Measurements from ENCODE around the gene B3GNT7.
A peak's percentile ranks its signal among the peaks of the same experiment; 100 is the strongest.

DNA sequence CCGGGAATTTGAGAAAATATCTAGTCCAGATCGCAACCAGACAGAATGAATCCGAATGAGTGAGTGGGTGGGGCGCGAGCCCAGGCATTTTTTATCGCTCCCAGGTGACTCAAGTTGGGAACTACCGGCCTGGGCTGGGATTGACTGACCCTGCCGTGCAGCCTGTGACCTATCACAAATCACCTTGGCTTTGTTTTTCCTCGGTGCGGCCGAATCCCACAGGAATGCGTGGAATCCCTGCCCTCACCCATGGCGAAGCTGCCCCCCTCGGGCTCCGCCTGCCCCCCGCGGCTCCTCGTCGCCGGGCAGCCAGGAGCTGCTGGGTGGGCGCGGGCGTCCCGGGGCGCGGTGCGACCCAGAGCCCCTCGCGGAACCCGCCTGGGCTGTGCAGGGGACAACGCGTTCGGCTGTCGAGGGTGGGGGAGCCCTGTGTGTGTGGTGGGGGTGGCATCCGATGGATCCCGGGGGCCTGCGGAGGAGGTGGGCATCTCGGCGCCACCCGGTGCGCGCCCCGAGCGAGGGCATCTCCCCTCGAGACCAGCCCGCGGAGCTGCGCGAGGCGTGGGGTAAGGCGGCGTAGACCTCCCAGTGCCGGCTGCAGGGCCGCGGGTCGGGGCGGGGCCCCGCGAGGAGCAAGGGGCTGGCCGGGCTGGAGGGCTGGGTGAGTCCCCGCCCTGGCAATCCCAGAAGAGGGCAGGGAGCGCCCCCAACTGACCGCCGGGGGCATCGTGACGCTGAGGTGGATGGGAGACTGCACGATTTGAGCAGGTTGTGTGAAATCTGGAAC is 16.5 kb downstream of the B3GNT7 start:
- TF ChIP-seq EP300 (IDR thresholded peaks at IDR 0.05; ENCODE audit: borderline replicate concordance in 1 of 2, low read depth in 2 of 2, low read length in 2 of 2) (no peak), BACH1 (IDR thresholded peaks at IDR 0.05; ENCODE audit: low read length) (peak; percentile 58; the same call in 1 of the 2 replicates), SP2 (IDR thresholded peaks at IDR 0.05; ENCODE audit: low read length) (no peak), USF2 (IDR thresholded peaks at IDR 0.05; ENCODE audit: low read length) (no peak), TCF12 (IDR thresholded peaks at IDR 0.05; ENCODE audit: low read depth, low read length) (no peak), KDM5A (IDR thresholded peaks at IDR 0.05; ENCODE audit: low read length) (no peak), SP4 (IDR thresholded peaks at IDR 0.05; ENCODE audit: low read length) (no peak), TAF1 (IDR thresholded peaks at IDR 0.05; ENCODE audit: low read depth, low read length) (peak; percentile 33; the same call in 1 of the 2 replicates), POLR2A (IDR thresholded peaks at IDR 0.05; ENCODE audit: control extremely low read depth in 1 of 2, low read depth in 2 of 2, low read length in 2 of 2) (peak in 1 of 2 experiments; percentile 63; a peak in 1 of 3 replicates), CTCF (IDR thresholded peaks at IDR 0.05; ENCODE audit: control extremely low read depth in 1 of 3, insufficient read depth in 1 of 3, low read depth in 1 of 3, low read length in 3 of 3) (peak; percentile 90 to 97 (median 96)), SUZ12 (IDR thresholded peaks at IDR 0.05; ENCODE audit: low read length) (no peak)
